HCT116 (cell line): Measurements from ENCODE around the gene TRIP13. TPM values are rescaled to one million over a fixed set of nuclear protein-coding genes. Genes with fewer than 3 reads are reported as not detected.

Experiments
- ATAC-seq: fragments of 200-7000 bp; cut with Tn5 transposase; 2 replicates; pipeline ENCODE4 v1.9.1; 2020; ENCODE audit warnings: mild to moderate bottlenecking, moderate library complexity
- BruUV-seq: library from RNA; stranded (reverse); fragments of 400-500 nt; replicated peaks from 2 replicates; lab custom pipeline; 2021; lab: Mats Ljungman, UMichigan
- CTCF ChIA-PET: fragments of 300-600 bp; sonication (Branson Sonifier 250); formaldehyde crosslinking; loops from one replicate; lab custom pipeline; 2021; ENCODE audit warnings: antibody characterized with exemption; lab: Charles Lee
- POLR2A ChIA-PET: fragments of 300-600, 350-600 bp; sonication (Branson Sonifier 250); formaldehyde crosslinking; loops from one replicate; lab custom pipeline; 2021; ENCODE audit warnings: antibody characterized with exemption; lab: Charles Lee
- RAD21 ChIA-PET, 2 experiments: fragments of 300-600 bp; sonication (Branson Sonifier 250); formaldehyde crosslinking; loops; one replicate each; lab custom pipeline; 2023; ENCODE audit warnings: low total read pairs in 2 of 2; ENCODE audit not compliant: uncharacterized antibody in 2 of 2, unreplicated experiment in 2 of 2, low non-redundant PET in 1 of 2; lab: Charles Lee
- DNase-seq: peaks from one replicate; pipeline ENCODE4 v3.0.0-alpha.2; 2010; ENCODE audit warnings: low read depth, low spot score
- H2AFZ ChIP-seq: fragments of 200-600 bp; shearing (Covaris generic), sonication (generic); 2 replicates; pipeline ENCODE4 v1.6.1; 2017; ENCODE audit warnings: low read depth, mixed run types, mixed read lengths, antibody characterized with exemption, low read length; ENCODE audit not compliant: poor library complexity, severe bottlenecking
- H3K27ac ChIP-seq: 2 replicates; pipeline ENCODE4 v1.5.1; 2012; ENCODE audit warnings: low read depth, low read length
- H3K27me3 ChIP-seq: fragments of 200-600 bp; sonication (generic); 2 replicates; pipeline ENCODE4 v1.6.1; 2016; ENCODE audit warnings: mixed run types, low read length, mixed read lengths; ENCODE audit not compliant: insufficient read depth
- H3K36me3 ChIP-seq, 2 experiments: fragments of 200-500 bp in 1 of 2; fragments of 200-600 bp in 1 of 2; sonication (Bioruptor generic) in 1 of 2; sonication (generic) in 1 of 2; 2 replicates each; pipeline versions ENCODE4 v1.5.1 to v1.6.1; 2014 to 2016; ENCODE audit warnings: low read length in 2 of 2, inconsistent platforms in 1 of 2, mixed read lengths in 1 of 2, mixed run types in 1 of 2; ENCODE audit not compliant: insufficient read depth in 2 of 2, control insufficient read depth in 1 of 2
- H3K4me1 ChIP-seq, 2 experiments: fragments of 200-600 bp in 1 of 2; sonication (generic) in 1 of 2; 2 replicates each; pipeline versions ENCODE4 v1.5.1 to v1.6.1; 2012 to 2017; ENCODE audit warnings: low read length in 2 of 2, inconsistent platforms in 1 of 2, mild to moderate bottlenecking in 1 of 2, mixed read lengths in 1 of 2, mixed run types in 1 of 2, moderate library complexity in 1 of 2; ENCODE audit not compliant: insufficient read depth in 2 of 2, control insufficient read depth in 1 of 2
- H3K4me2 ChIP-seq: fragments of 200-600 bp; sonication (generic); 2 replicates; pipeline ENCODE4 v1.6.1; 2017; ENCODE audit warnings: mixed run types, low read length, mixed read lengths
- H3K4me3 ChIP-seq, 2 experiments: fragments of 200-600 bp in 1 of 2; sonication (generic) in 1 of 2; replicated peaks in 1 of 2; 2 replicates each; pipeline ENCODE4 v1.5.1; 2011 to 2016; ENCODE audit warnings: low read length in 2 of 2, control low read depth in 1 of 2, low read depth in 1 of 2, mild to moderate bottlenecking in 1 of 2, mixed read lengths in 1 of 2, mixed run types in 1 of 2
- H3K79me2 ChIP-seq: fragments of 200-600 bp; sonication (generic); 2 replicates; pipeline ENCODE4 v1.6.1; 2017; ENCODE audit warnings: mild to moderate bottlenecking, mixed run types, low read length, moderate library complexity, mixed read lengths; ENCODE audit not compliant: insufficient read depth
- H3K9ac ChIP-seq: fragments of 200-600 bp; sonication (generic); 2 replicates; pipeline ENCODE4 v1.6.1; 2016; ENCODE audit warnings: low read length, mixed read lengths
- H3K9me2 ChIP-seq: fragments of 200-600 bp; sonication (generic), shearing (Covaris generic); 2 replicates; pipeline ENCODE4 v1.6.1; 2017; ENCODE audit warnings: mixed run types, mild to moderate bottlenecking, moderate library complexity; ENCODE audit not compliant: insufficient read depth
- H3K9me3 ChIP-seq, 2 experiments: fragments of 200-500 bp in 1 of 2; fragments of 200-600 bp in 1 of 2; sonication (Bioruptor generic) in 1 of 2; sonication (generic) in 1 of 2; 2 replicates each; pipeline ENCODE4 v1.6.1; 2014 to 2017; ENCODE audit warnings: low read length in 2 of 2, mixed read lengths in 2 of 2, inconsistent platforms in 1 of 2, low read depth in 1 of 2, mild to moderate bottlenecking in 1 of 2, mixed run types in 1 of 2, moderate library complexity in 1 of 2; ENCODE audit not compliant: control insufficient read depth in 1 of 2, insufficient read depth in 1 of 2
- H4K20me1 ChIP-seq: fragments of 200-600 bp; sonication (generic), shearing (Covaris generic); 2 replicates; pipeline ENCODE4 v1.6.1; 2017; ENCODE audit warnings: mixed run types, mild to moderate bottlenecking, moderate library complexity; ENCODE audit not compliant: insufficient read depth
- CBX3 ChIP-seq: IDR thresholded peaks from 2 replicates; pipeline ENCODE4 v1.6.1; 2012; ENCODE audit warnings: low read depth
- CEBPB ChIP-seq: IDR thresholded peaks from 2 replicates; pipeline ENCODE4 v1.6.1; 2012; ENCODE audit warnings: low read depth
- EGR1 ChIP-seq: IDR thresholded peaks from 2 replicates; pipeline ENCODE4 v1.6.1; 2012; ENCODE audit warnings: low read depth
- EZH2 ChIP-seq: fragments of 200-600 bp; sonication (generic); IDR thresholded peaks from 2 replicates; pipeline ENCODE4 v1.6.1; 2017; ENCODE audit warnings: antibody characterized with exemption, mixed run types
- POLR2AphosphoS5 ChIP-seq: IDR thresholded peaks from 2 replicates; pipeline ENCODE4 v1.6.1; 2011; ENCODE audit warnings: mild to moderate bottlenecking, low read depth, low read length, moderate library complexity
- REST ChIP-seq: IDR thresholded peaks from 2 replicates; pipeline ENCODE4 v1.6.1; 2012; ENCODE audit warnings: low read depth
- TCF7L2 ChIP-seq: IDR thresholded peaks from 2 replicates; pipeline ENCODE4 v1.7.0; 2011; ENCODE audit warnings: borderline replicate concordance, inconsistent platforms; ENCODE audit not compliant: insufficient read depth, insufficient read length; ENCODE audit errors: extremely low read depth
- ZNF274 ChIP-seq: fragments of 200-500 bp; sonication (Bioruptor generic); IDR thresholded peaks from 2 replicates; pipeline ENCODE4 v1.6.1; 2014; ENCODE audit warnings: mild to moderate bottlenecking, low read depth, low read length, inconsistent platforms
- intact Hi-C: fragments of 100-400 bp; cut with micrococcal nuclease; formaldehyde crosslinking; loops from 2 replicates; pipeline ENCODE4 v1.10.0; 2022
- total RNA-seq: library from RNA; stranded (reverse); gene quantifications from one replicate; pipeline ENCODE4 v1.2.1, GENCODE V29; 2021; ENCODE audit not compliant: unreplicated experiment

The TRIP13 gene
- total RNA-seq, 1 experiment from 2014 or later = 45.0 TPM

- no TSS peak for BruUV-seq
- no peak overlapping the region for H3K4me3 ChIP-seq
- H3K36me3 ChIP-seq = no peaks in the 10 kb centered on the region
- H3K9me3 ChIP-seq = no peaks in the 10 kb centered on the region
- no peaks in the 10 kb centered on the region for H3K79me2 ChIP-seq
- H3K9ac ChIP-seq = no peak overlapping the region
- no peaks in the 10 kb centered on the region for H4K20me1 ChIP-seq
- H3K4me2 ChIP-seq = no peak overlapping the region
- ATAC-seq (no peak), DNase-seq (no peak)
- no peak overlapping the region for H3K27ac ChIP-seq
- H3K9me2 ChIP-seq = no peaks in the 10 kb centered on the region
- intact Hi-C loops = no loop called here
- TF ChIP-seq POLR2AphosphoS5 (no peak), ZNF274 (no peak), EZH2 (no peak), EGR1 (no peak), CBX3 (no peak), TCF7L2 (no peak), CEBPB (no peak), REST (no peak)
- TF ChIP-seq, all 23 proteins: peak for 0
- Histone ChIP-seq H2AFZ (no peak overlapping the region), H3K27me3 (no peaks in the 10 kb centered on the region), H3K4me1 (no peaks in the 10 kb centered on the region)
- CTCF ChIA-PET = no interaction called here
- POLR2A ChIA-PET = no interaction called here
- RAD21 ChIA-PET = no interaction called here
These were observed 36.9 kb downstream of the TRIP13 start for GRCh38 chr5:929596-929995.
